ENCODE measurements around the gene PHOX2A.

- TF ChIP-seq PATZ1 (tag by site-specific recombination; IDR thresholded peaks at IDR 0.05) (no peak), CTCF (tag by site-specific recombination; IDR thresholded peaks at IDR 0.05) (no peak), ZNF133 (tag by site-specific recombination; IDR thresholded peaks at IDR 0.05) (no peak), ZNF610 (tag by site-specific recombination; IDR thresholded peaks at IDR 0.05; ENCODE audit: borderline replicate concordance) (no peak)
Measured at GRCh38 chr11:72237112-72237931, 6.7 kb downstream of the PHOX2A start.

Measured in HEK293 (cell line).